Stimulated activated CD4-positive, alpha-beta T cell treated with anti-CD3 and anti-CD28 coated beads, Interleukin-1b, Interleukin-23, amount 100 ng/mL, for 1 hour (primary cell): ENCODE results near the gene DCP2.

Experiments
- DNase-seq, 2 donors: peaks; one replicate each; pipeline ENCODE4 v3.0.0-alpha.2; 2020; ENCODE audit warnings: low read depth in 2 of 2

Gene DCP2

GRCh38 chr5:113067635-113068344 lies 91.2 kb downstream of the DCP2 start:
- no peak for DNase-seq

- no peak for DNase-seq
Observed at GRCh38 chr5:113068559-113068958, 92.0 kb downstream of the DCP2 start.
